ENCODE data around the gene PIP5K1B. TPM values are rescaled to one million over a fixed set of nuclear protein-coding genes. Genes with fewer than 3 reads are reported as not detected.
A peak's percentile ranks its signal among the peaks of the same experiment; 100 is the strongest.

The PIP5K1B gene
- total RNA-seq, 6 experiments from 2014 or later, result not detected

DNA sequence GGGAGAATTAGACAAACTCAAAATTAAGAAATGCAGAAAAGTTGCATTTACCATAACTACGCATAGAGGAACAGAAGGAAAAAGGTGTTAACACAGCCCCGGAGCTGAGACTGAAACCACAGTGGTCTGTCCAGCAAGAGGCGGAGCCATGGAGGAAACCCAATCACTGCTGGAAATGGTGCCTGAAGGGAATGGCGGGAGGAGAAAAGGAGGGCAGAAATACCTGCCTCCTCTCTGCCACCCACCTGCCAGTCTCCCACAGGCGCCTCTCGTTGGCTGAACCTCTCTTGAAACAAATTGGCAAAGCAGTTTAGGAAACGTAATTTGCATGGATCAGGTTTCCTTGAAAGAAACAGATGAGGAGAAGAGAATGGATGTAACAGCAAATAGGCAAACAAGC lies 318.6 kb downstream of the PIP5K1B start:
- H3K36me3 Mint-ChIP-seq (ENCODE audit: low read depth), result no peaks in the 10 kb centered on the region
- TF ChIP-seq, protein P1, sequence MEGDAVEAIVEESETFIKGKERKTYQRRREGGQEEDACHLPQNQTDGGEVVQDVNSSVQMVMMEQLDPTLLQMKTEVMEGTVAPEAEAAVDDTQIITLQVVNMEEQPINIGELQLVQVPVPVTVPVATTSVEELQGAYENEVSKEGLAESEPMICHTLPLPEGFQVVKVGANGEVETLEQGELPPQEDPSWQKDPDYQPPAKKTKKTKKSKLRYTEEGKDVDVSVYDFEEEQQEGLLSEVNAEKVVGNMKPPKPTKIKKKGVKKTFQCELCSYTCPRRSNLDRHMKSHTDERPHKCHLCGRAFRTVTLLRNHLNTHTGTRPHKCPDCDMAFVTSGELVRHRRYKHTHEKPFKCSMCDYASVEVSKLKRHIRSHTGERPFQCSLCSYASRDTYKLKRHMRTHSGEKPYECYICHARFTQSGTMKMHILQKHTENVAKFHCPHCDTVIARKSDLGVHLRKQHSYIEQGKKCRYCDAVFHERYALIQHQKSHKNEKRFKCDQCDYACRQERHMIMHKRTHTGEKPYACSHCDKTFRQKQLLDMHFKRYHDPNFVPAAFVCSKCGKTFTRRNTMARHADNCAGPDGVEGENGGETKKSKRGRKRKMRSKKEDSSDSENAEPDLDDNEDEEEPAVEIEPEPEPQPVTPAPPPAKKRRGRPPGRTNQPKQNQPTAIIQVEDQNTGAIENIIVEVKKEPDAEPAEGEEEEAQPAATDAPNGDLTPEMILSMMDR (IDR thresholded peaks at IDR 0.05), result no peak
- no peaks in the 10 kb centered on the region; the same call in 1 of the 2 replicates for H3K4me1 Mint-ChIP-seq (ENCODE audit: low read depth)
- peaks cover 23% of the 10 kb centered on the region for H3K27me3 Mint-ChIP-seq (ENCODE audit: insufficient read depth)
- no peak overlapping the region for H3K27ac Mint-ChIP-seq
- no peaks in the 10 kb centered on the region for H3K9me3 Mint-ChIP-seq
- H3K4me3 Mint-ChIP-seq, result no peak overlapping the region
- DNase-seq, result no peak

DNA sequence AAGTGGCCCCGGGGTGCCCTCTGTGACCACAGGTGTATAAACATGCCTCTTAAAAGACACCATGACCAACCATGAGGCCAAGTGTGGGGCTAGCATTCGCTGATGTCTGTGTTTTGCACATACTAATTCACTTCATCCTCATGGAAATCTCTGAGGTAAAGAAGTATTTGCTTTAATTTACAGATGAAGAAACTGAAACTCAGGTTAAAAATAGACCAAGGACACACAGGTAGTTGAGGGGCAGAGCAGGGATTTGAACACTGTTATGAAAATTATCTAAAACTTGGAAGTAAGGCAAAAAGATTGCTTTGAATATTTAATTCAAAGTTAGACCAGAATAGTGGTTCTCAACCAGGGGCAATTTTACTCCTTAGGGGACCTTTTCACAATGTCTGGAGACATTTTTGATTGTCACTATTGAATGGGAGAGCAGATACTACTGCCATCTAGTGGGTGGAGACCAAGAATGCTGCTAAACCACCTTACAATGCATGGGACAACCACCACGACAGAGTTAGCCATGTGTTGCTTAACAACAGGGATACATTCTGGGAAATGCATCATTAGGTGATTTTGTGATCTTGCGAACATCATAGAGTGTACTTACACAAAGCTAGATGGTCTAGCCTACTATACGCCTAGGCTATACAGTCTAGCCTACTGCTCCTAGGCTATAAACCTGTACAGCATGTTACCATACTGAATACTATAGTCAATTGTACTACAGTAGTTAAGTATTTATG lies 322.5 kb downstream of the PIP5K1B start:
- Mint-ChIP-seq H3K36me3 (ENCODE audit: low read depth) (0 out of 2 replicates have a peak, but pooled peaks cover 6% of the 10 kb centered on the region), H3K4me1 (ENCODE audit: low read depth) (peaks cover 10% of the 10 kb centered on the region), H3K27ac (no peak overlapping the region), H3K4me3 (no peak overlapping the region), H3K27me3 (ENCODE audit: insufficient read depth) (peaks cover 19% of the 10 kb centered on the region), H3K9me3 (peaks cover 8% of the 10 kb centered on the region)
- peak; percentile 36 for DNase-seq
- TF ChIP-seq, protein P1 (IDR thresholded peaks at IDR 0.05), result peak; percentile 87

DNA sequence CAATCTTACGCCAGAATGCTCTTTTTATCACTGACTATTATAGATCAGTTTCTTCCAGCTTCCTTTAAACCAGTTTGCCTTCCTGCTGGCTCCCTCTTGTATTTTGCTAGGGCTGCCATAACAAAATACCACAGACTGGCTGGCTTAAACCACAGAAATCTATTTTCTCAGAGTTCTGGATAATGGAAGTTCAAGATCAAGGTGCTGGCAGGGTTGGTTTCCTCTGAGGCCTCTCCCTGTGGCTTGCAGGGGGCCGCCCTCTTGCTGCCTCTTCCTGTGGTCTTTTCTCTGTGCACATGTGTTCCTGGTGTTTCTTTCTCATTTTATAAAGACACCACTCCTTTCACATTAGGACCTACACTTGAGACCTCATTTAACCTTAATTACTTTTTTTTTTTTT lies 323.7 kb downstream of the PIP5K1B start:
- Mint-ChIP-seq H3K4me3 (no peak overlapping the region), H3K36me3 (ENCODE audit: low read depth) (0 out of 2 replicates have a peak, but pooled peaks cover 6% of the 10 kb centered on the region), H3K9me3 (peaks cover 8% of the 10 kb centered on the region), H3K27me3 (ENCODE audit: insufficient read depth) (peaks cover 9% of the 10 kb centered on the region), H3K4me1 (ENCODE audit: low read depth) (peaks cover 10% of the 10 kb centered on the region), H3K27ac (no peak overlapping the region)
- TF ChIP-seq, protein P1 (IDR thresholded peaks at IDR 0.05), result no peak
- no peak for DNase-seq

DNA sequence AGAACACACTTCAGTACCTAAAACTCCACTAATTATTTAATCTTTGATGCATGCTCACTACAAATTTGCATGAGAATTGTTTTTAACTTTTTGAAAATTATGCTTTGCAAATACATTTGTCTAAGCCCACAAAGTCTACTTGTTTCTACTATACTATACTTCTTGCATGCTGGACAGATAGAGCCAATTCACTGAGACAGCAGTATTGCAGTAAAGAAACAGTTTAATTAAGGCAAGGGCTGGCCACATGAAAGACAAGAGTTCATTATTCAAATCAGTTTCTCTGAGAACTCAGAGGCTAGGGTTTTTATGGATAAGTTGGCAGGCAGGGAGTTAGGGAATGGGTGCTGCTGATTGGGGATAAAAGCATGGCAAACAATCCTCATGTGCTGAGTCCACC lies 324.5 kb downstream of the PIP5K1B start:
- Mint-ChIP-seq H3K27ac (no peak overlapping the region), H3K9me3 (peaks cover 8% of the 10 kb centered on the region), H3K4me3 (no peak overlapping the region), H3K27me3 (ENCODE audit: insufficient read depth) (peaks cover 9% of the 10 kb centered on the region), H3K36me3 (ENCODE audit: low read depth) (0 out of 2 replicates have a peak, but pooled peaks cover 6% of the 10 kb centered on the region), H3K4me1 (ENCODE audit: low read depth) (peaks cover 10% of the 10 kb centered on the region)
- no peak for DNase-seq
- TF ChIP-seq, protein P1 (IDR thresholded peaks at IDR 0.05), result no peak

DNA sequence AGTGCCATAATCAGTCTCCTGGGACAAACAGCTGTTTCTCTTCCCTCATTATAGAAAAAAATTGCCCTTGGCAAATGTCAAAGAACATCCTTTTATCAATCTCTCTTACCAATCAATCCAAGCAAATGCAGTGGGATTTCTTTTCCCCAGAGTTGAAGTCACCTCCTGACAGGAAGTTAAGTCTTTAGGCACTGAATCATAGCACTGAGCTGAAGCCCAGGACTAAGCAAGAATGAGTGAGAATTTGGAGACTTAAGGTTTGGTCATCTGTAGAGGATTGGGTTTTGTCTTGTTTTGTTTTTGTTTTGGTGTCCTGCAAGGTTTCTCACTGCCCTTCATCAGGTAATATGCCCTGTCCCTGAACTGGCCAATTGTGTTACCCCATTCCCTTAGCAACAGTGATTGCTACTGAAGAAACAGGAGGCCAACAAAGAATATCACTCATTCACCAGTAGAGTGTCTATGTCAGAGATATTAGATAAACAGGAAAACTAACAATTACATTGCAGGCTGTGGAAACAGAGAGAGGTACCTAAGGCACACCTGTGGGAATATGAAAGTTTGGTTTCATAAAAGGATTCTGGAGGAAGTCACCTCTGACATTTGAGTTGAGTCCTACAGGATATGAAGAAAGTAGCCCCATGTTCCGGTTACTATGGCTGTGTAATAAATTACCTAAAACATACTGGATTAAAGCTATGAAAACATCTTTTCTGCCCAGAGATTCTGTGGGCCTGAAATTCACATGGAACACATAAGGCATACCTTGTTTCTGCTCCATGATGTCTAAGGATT lies 326.0 kb downstream of the PIP5K1B start:
- H3K9me3 Mint-ChIP-seq, result peaks cover 8% of the 10 kb centered on the region
- H3K36me3 Mint-ChIP-seq (ENCODE audit: low read depth), result 0 out of 2 replicates have a peak, but pooled peaks cover 6% of the 10 kb centered on the region
- no peak overlapping the region for H3K4me3 Mint-ChIP-seq
- TF ChIP-seq, protein P1 (IDR thresholded peaks at IDR 0.05), result no peak
- peaks cover 4% of the 10 kb centered on the region for H3K27me3 Mint-ChIP-seq (ENCODE audit: insufficient read depth)
- no peak overlapping the region; the same call in 1 of the 2 replicates for H3K27ac Mint-ChIP-seq
- H3K4me1 Mint-ChIP-seq (ENCODE audit: low read depth), result peaks cover 10% of the 10 kb centered on the region
- DNase-seq, result peak; percentile 20

Data from HFFc6 (cell line).